ENCODE results near the gene ANKRD11. TPM values are rescaled to one million over a fixed set of nuclear protein-coding genes. Genes with fewer than 3 reads are reported as not detected.

The ANKRD11 gene
- total RNA-seq, 1 experiment from 2014 or later, result 266 TPM

DNA sequence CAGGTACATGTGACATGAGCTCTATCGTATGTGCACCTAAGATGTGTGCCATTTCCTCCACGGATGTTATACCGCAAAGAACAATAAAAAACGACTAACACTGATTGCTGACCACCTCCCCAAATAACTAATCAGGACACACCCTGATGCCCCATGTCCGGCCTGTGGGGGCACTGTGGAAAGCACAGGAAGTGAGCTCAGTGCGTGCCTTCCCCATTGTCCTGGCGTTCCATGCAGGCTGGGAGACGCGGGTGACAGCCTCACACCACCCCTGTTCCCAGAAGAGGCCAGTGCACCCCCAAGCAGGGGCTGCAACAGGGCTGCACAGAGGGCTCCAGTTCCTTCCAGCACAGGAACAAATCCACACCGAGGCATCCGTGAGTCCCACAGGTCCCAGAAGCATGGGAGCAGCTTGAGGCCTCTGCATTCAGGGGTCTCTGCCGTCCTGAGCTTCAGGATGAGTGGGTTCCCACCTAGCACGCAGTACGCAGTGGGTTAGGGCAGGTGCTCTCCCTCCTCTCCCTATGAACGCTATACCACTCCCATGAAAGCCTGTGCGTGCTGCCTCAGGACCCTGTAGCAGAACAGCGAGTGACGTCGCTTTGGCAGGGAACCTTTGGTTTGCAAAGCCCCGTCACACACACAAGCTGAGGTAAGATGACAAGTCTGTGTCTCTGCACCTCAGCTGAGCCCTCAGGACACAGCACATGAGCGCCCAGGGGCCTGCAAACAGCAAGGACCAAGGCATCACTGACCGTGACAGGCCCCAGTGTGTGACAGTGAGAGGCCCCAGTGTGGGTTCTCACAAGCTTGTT, 155.2 kb downstream of the ANKRD11 start:
- ATAC-seq (no peak), DNase-seq (ENCODE audit: low read depth, low spot score) (no peak)
- intact Hi-C loops (cut with micrococcal nuclease), result loop anchor here (5.0 kb wide), 1 partner anchor 152 kb away; no protein-coding TSS in a partner anchor
- CTCF ChIA-PET, result interaction anchor here (1.0 to 1.4 kb wide), 3 partner anchors 11 to 139 kb away, joined by 3 to 4 read pairs (median 3); no protein-coding TSS in a partner anchor
- Histone ChIP-seq H3K36me3 (ENCODE audit: control insufficient read depth in 1 of 2, insufficient read depth in 2 of 2, low read length in 2 of 2) (no peaks in the 10 kb centered on the region), H3K4me1 (ENCODE audit: control insufficient read depth in 1 of 2, insufficient read depth in 2 of 2, low read length in 2 of 2) (peaks cover 51 to 74% of the 10 kb centered on the region in 2 experiments), H3K79me2 (ENCODE audit: insufficient read depth, low read length) (peaks cover 100% of the 10 kb centered on the region), H3K9me2 (ENCODE audit: insufficient read depth) (no peaks in the 10 kb centered on the region), H3K9ac (ENCODE audit: low read length) (no peak overlapping the region), H3K4me3 (replicated peaks in 1 of 2; ENCODE audit: low read depth in 1 of 2, low read length in 2 of 2) (no peak overlapping the region), H3K27me3 (ENCODE audit: insufficient read depth, low read length) (no peaks in the 10 kb centered on the region), H3K4me2 (ENCODE audit: low read length) (no peak overlapping the region), H3K27ac (ENCODE audit: low read depth, low read length) (no peak overlapping the region; the same call in 1 of the 2 replicates), H3K9me3 (ENCODE audit: control insufficient read depth in 1 of 2, insufficient read depth in 1 of 2, low read depth in 1 of 2, low read length in 2 of 2) (no peaks in the 10 kb centered on the region), H4K20me1 (ENCODE audit: insufficient read depth) (peaks cover 13% of the 10 kb centered on the region; the same call in 1 of the 2 replicates), H2AFZ (ENCODE audit: low read depth, low read length, poor library complexity, severe bottlenecking) (no peak overlapping the region)
- POLR2A ChIA-PET, result interaction anchor here (1.4 kb wide), 1 partner anchor 10 kb away, joined by 3 read pairs; no protein-coding TSS in a partner anchor
- RAD21 ChIA-PET (ENCODE audit: low non-redundant PET in 1 of 2, low total read pairs in 2 of 2, uncharacterized antibody in 2 of 2, unreplicated experiment in 2 of 2), result interaction anchor here in 1 of 2 experiments (0.5 kb wide), 1 partner anchor 11 kb away, joined by 4 read pairs; no protein-coding TSS in a partner anchor
- TF ChIP-seq, protein P1, sequence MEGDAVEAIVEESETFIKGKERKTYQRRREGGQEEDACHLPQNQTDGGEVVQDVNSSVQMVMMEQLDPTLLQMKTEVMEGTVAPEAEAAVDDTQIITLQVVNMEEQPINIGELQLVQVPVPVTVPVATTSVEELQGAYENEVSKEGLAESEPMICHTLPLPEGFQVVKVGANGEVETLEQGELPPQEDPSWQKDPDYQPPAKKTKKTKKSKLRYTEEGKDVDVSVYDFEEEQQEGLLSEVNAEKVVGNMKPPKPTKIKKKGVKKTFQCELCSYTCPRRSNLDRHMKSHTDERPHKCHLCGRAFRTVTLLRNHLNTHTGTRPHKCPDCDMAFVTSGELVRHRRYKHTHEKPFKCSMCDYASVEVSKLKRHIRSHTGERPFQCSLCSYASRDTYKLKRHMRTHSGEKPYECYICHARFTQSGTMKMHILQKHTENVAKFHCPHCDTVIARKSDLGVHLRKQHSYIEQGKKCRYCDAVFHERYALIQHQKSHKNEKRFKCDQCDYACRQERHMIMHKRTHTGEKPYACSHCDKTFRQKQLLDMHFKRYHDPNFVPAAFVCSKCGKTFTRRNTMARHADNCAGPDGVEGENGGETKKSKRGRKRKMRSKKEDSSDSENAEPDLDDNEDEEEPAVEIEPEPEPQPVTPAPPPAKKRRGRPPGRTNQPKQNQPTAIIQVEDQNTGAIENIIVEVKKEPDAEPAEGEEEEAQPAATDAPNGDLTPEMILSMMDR (IDR thresholded peaks at IDR 0.05 in 2 of 3, conservative IDR thresholded peaks at IDR 0.05 in 1 of 3; ENCODE audit: borderline replicate concordance in 1 of 3, insufficient read depth in 1 of 3, low read depth in 2 of 3, low read length in 2 of 3), result peak in 2 of 3 experiments; percentile 14 to 31; a peak in 1 of 6 replicates
- TF ChIP-seq POLR2AphosphoS5 (IDR thresholded peaks at IDR 0.05; ENCODE audit: low read depth, low read length), result no peak
- BruUV-seq (replicated peaks), result no TSS peak

DNA sequence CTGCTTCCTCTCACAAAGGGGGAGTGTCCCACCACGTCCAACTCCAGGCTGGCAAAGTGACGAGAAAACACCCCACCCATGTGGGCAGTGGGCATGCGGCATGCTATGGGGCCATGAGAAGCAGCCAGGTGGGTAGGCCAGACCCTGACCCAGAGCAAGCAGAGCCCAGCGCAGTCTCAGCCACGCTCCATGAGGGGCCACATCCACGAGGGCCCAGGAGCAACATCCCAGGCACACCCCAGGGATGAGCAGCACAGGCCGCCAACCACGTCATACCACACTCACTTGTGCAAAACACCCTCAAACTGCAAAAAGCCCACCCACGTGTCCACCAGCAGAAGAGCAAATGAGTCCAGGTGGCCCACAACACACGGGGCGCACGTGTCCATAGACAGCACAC, 155.9 kb downstream of the ANKRD11 start:
- peak overlapping the region; percentile 4; the same call in 1 of the 2 replicates for H3K27ac ChIP-seq (ENCODE audit: low read depth, low read length)
- ATAC-seq, result no peak

More for the DNA sequence above, 155.9 kb downstream of the ANKRD11 start:
- H3K9ac ChIP-seq (ENCODE audit: low read length), result peak overlapping the region; percentile 14; the same call in 1 of the 2 replicates
- H3K4me2 ChIP-seq (ENCODE audit: low read length), result peak overlapping the region; percentile 20
- H3K36me3 ChIP-seq (ENCODE audit: control insufficient read depth in 1 of 2, insufficient read depth in 2 of 2, low read length in 2 of 2), result no peaks in the 10 kb centered on the region
- RAD21 ChIA-PET (ENCODE audit: low non-redundant PET in 1 of 2, low total read pairs in 2 of 2, uncharacterized antibody in 2 of 2, unreplicated experiment in 2 of 2), result no interaction called here
- H3K9me2 ChIP-seq (ENCODE audit: insufficient read depth), result no peaks in the 10 kb centered on the region
- no TSS peak for BruUV-seq (replicated peaks)
- CTCF ChIA-PET, result interaction anchor here (1.2 kb wide), 1 partner anchor 140 kb away, joined by 3 read pairs; no protein-coding TSS in a partner anchor
- peaks cover 100% of the 10 kb centered on the region for H3K79me2 ChIP-seq (ENCODE audit: insufficient read depth, low read length)
- no peak for DNase-seq (ENCODE audit: low read depth, low spot score)
- H3K9me3 ChIP-seq (ENCODE audit: control insufficient read depth in 1 of 2, insufficient read depth in 1 of 2, low read depth in 1 of 2, low read length in 2 of 2), result no peaks in the 10 kb centered on the region
- H3K4me1 ChIP-seq (ENCODE audit: control insufficient read depth in 1 of 2, insufficient read depth in 2 of 2, low read length in 2 of 2), result peaks cover 58 to 77% of the 10 kb centered on the region in 2 experiments
- peaks cover 11% of the 10 kb centered on the region; the same call in 1 of the 2 replicates for H4K20me1 ChIP-seq (ENCODE audit: insufficient read depth)
- POLR2A ChIA-PET, result interaction anchor here (0.6 kb wide), 1 partner anchor 88 kb away, joined by 3 read pairs; no protein-coding TSS in a partner anchor
- intact Hi-C loops (cut with micrococcal nuclease), result loop anchor here (5.0 kb wide), 1 partner anchor 153 kb away; no protein-coding TSS in a partner anchor
- H3K27me3 ChIP-seq (ENCODE audit: insufficient read depth, low read length), result no peaks in the 10 kb centered on the region
- H3K4me3 ChIP-seq (replicated peaks in 1 of 2; ENCODE audit: low read depth in 1 of 2, low read length in 2 of 2), result no peak overlapping the region
- H2AFZ ChIP-seq (ENCODE audit: low read depth, low read length, poor library complexity, severe bottlenecking), result no peak overlapping the region
- TF ChIP-seq ZNF274 (IDR thresholded peaks at IDR 0.05; ENCODE audit: low read depth, low read length), result no peak
- no peak for TF ChIP-seq TCF7L2 (IDR thresholded peaks at IDR 0.05; ENCODE audit: borderline replicate concordance, extremely low read depth, insufficient read depth, insufficient read length)
- no peak for TF ChIP-seq EZH2phosphoT487 (IDR thresholded peaks at IDR 0.05; ENCODE audit: borderline replicate concordance)
- TF ChIP-seq EGR1 (IDR thresholded peaks at IDR 0.05; ENCODE audit: low read depth), result no peak
- TF ChIP-seq, protein P2, sequence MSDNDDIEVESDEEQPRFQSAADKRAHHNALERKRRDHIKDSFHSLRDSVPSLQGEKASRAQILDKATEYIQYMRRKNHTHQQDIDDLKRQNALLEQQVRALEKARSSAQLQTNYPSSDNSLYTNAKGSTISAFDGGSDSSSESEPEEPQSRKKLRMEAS (IDR thresholded peaks at IDR 0.05), result no peak
- no peak for TF ChIP-seq SIN3A (IDR thresholded peaks at IDR 0.05; ENCODE audit: low read depth)
- TF ChIP-seq EZH2 (IDR thresholded peaks at IDR 0.05), result no peak
- TF ChIP-seq SP1 (IDR thresholded peaks at IDR 0.05; ENCODE audit: low read depth), result no peak
- TF ChIP-seq FOSL1 (IDR thresholded peaks at IDR 0.05; ENCODE audit: low read depth), result no peak
- TF ChIP-seq YY1 (IDR thresholded peaks at IDR 0.05; ENCODE audit: extremely low read depth, insufficient replicate concordance, low read depth, low read length), result no peak
- no peak for TF ChIP-seq CEBPB (IDR thresholded peaks at IDR 0.05; ENCODE audit: low read depth)
- no peak for TF ChIP-seq ZFX (IDR thresholded peaks at IDR 0.05)
- no peak for TF ChIP-seq POLR2A (IDR thresholded peaks at IDR 0.05; ENCODE audit: borderline replicate concordance, extremely low read depth, insufficient read depth, insufficient read length)
- no peak for TF ChIP-seq RAD21 (IDR thresholded peaks at IDR 0.05; ENCODE audit: low read depth)

All from HCT116 (cell line).